GM12891 (cell line): ENCODE data around the gene FAM136A.

Experiments used
- DNase-seq: peaks from one replicate; pipeline ENCODE4 v3.0.0; 2011; ENCODE audit warnings: low spot score; ENCODE audit not compliant: insufficient read length
- FAIRE-seq: peaks from 2 replicates; lab custom pipeline; 2011; peaks lifted over from hg19 to GRCh38; lab: Jason Lieb, UNC
- PAX5 ChIP-seq: IDR thresholded peaks from 2 replicates; pipeline ENCODE4 v1.6.1; 2011; ENCODE audit warnings: low read length, moderate library complexity, mild to moderate bottlenecking; ENCODE audit not compliant: insufficient read depth, severe bottlenecking
- POLR2A ChIP-seq: IDR thresholded peaks from 2 replicates; pipeline ENCODE4 v1.6.1; 2011; ENCODE audit warnings: low read depth, low read length, control low read depth
- POLR2AphosphoS5 ChIP-seq: IDR thresholded peaks from 2 replicates; pipeline ENCODE4 v1.6.1; 2011; ENCODE audit warnings: low read depth, low read length, control low read depth
- POU2F2 ChIP-seq: IDR thresholded peaks from 2 replicates; pipeline ENCODE4 v1.6.1; 2011; ENCODE audit warnings: low read depth, mild to moderate bottlenecking, control low read depth, low read length, moderate library complexity
- SPI1 ChIP-seq: IDR thresholded peaks from 2 replicates; pipeline ENCODE4 v1.6.1; 2011; ENCODE audit warnings: low read depth, low read length, control low read depth
- TAF1 ChIP-seq: IDR thresholded peaks from 2 replicates; pipeline ENCODE4 v1.6.1; 2011; ENCODE audit warnings: low read depth, low read length, control low read depth

Gene FAM136A

DNA sequence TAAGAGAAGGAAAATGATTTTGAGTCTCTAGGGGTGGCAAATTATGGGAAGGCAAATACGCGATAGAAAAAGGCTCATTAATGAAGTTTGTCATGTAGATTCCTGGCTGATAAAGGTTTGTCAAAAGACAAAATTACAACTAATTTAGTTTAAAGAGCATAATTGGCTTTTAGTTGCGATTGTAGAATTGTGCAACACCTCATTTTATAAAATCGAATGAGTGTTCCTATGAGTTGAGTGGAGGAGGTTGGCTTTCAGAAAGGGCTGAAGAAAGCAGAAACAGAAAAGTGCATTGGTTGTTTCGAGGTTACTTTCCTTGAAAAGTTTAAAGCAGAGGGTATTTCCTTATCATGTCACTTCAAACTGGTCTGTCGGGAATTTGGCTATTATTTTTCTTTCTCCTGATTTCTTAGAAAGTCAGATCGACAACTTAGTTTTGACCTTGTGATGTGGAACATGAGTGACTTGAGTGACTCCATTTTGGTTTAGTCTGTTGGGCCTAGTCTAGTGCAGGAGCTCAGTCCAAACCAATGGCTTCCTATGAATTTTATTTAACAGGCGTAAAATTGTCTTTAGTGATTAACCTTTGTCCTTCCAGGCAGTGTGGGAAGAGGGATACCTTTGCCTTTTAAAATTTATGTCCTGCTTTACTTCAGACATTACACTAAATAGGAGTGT lies 46.1 kb downstream of the FAM136A start:
- TF ChIP-seq POLR2A = no peak
- no peak for TF ChIP-seq TAF1
- no peak for TF ChIP-seq SPI1
- TF ChIP-seq PAX5 = no peak
- no peak for TF ChIP-seq POU2F2
- TF ChIP-seq POLR2AphosphoS5 = no peak
- DNase-seq (no peak), FAIRE-seq (no peak)

DNA sequence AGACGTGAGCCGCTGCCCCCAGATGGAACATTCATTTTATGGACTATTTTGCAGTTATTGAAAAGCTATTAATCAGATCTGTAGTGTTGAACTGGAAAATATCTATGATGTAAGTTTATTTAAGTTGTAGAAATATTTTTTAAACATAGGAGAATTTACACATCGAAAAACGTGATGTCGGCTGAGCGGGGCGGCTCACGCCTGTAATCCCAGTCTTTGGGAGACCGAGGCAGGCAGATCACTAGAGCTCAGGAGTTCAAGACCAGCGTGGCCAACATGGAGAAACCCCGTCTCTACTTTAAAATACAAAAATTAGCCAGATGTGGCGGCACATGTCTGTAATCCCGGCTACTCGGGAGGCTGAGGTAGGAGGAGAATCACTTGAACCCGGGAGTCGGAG lies 51.4 kb downstream of the FAM136A start:
- TF ChIP-seq POLR2A = no peak
- DNase-seq = no peak
- FAIRE-seq = no peak

DNA sequence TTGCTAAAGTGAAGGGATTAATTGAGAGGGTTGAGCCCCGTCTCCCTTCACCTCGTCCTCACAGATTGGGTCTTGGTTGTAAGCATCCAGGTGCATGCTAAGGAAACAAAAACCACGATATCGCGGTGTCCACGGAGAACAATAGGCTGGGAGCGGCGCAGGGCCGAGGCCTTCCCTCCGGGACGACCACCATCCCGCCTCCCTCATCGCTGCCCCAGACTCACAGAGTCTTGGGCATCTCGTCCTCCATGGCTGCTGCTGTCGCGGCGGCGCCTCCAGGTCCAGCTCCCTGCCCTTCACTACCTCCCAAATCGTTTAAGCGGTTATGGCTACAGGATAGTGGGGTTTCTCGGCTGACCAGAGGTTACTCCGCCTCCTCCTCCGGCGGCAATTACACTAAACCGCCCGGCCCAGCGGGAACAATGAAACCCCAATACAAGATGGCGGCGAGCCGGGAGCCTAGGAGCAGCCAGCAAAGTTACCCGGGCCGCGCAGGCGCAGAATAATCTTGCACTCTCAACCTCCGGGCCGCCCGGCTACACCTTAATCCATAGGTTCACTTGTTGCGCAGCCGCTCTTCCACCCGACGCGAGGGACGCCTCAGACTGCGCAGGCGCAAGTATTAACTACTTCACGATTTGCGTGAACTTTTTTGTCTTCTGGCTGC lies 53.6 kb downstream of the FAM136A start, which contains the start of gene TIA1:
TIA1 (minus strand) TSS at position 448 of the 667 bp plus-strand sequence; CDS start at position 250, 198 bp downstream.
- peak; percentile 80 for DNase-seq
- FAIRE-seq = peak; percentile 97
- TF ChIP-seq TAF1 (peak; percentile 82), SPI1 (no peak), POLR2A (peak; percentile 84), POU2F2 (no peak), PAX5 (no peak), POLR2AphosphoS5 (peak; percentile 79)

DNA sequence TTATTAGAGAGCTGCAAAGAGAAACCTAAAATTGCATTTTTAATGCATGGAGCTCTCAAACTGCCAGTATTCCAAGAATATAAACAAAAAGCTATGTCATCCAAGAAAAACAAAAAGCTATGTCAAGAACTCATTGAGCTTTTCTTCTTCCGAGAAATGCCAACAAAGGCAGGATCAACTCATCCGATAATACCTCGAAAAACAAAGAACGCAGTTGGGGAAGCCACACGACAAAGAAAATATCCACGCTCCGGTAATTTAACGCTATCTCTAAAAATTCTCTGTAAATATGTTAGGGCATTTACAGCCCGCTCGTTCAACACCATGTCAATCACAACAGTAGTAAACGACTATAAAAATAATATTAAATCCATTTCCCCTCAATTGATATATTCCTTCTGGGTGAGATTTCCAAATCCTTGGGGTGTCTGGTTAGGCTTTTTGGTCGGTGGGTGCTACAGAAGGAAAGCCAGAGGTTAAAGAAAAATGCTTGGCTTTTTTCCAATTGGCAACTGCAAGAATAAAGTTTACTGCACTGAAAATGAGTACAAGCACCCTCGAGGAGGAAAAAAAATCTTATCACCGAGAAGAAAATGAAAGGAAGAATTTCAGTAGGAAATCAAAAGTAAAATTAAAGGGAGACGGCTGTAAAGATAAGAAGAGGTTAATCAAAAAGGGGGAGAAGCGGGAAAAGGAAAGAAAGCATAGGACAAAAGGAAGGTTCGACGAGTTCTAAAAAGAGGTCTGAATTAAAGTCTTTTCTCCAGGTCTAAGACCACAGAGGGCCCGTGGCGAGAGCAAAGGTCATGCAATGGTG lies 54.3 kb downstream of the FAM136A start:
- TF ChIP-seq POU2F2 (no peak), POLR2A (no peak), POLR2AphosphoS5 (no peak), TAF1 (no peak)
- FAIRE-seq = no peak

More for the DNA sequence above, 54.3 kb downstream of the FAM136A start:
- no peak for DNase-seq
